Activated T-helper 9 cell treated with anti-CD3 and anti-CD28 coated beads, Interleukin-2, amount 50 U/mL, for 16 hours (primary cell): Measurements from ENCODE around the gene C16orf78.

Source experiments
- DNase-seq: peaks from one replicate; pipeline ENCODE4 v3.0.0-alpha.2; 2020; ENCODE audit warnings: low read depth

The C16orf78 gene

GRCh38 chr16:49431591-49432290 is 58.1 kb downstream of the C16orf78 start:
- DNase-seq: no peak

GRCh38 chr16:49434733-49435132 is 61.1 kb downstream of the C16orf78 start:
- no peak for DNase-seq

- DNase-seq: no peak
Observed at GRCh38 chr16:49436181-49436580, 62.6 kb downstream of the C16orf78 start.

DNA sequence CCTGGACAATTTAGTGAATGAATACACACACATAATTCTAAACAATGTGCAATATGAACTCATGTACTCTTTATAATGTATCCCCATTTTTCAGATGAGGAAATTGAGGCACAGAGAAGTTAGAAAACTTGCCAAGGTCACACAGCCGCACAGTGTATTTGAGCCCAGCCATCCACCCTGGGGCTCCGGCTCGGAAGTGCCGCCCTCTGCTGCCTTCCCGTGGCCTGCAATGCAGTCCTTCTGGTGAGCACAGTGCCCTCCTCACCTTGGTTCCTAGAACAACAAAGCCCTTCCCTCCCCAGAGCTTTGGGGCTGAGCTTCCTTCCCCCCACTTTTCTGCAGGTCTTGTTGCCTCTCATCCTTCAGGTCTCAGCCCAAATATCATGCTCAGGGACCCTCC is 63.7 kb downstream of the C16orf78 start:
- DNase-seq: no peak

- DNase-seq: no peak
Observed at GRCh38 chr16:49439050-49439449, 65.4 kb downstream of the C16orf78 start.

- DNase-seq: no peak
Observed at GRCh38 chr16:49439676-49440075, 66.1 kb downstream of the C16orf78 start.

- no peak for DNase-seq
Observed at GRCh38 chr16:49440156-49441065, 66.8 kb downstream of the C16orf78 start.

- DNase-seq: peak; percentile 15
Observed at GRCh38 chr16:49441366-49441780, 67.8 kb downstream of the C16orf78 start.

DNA sequence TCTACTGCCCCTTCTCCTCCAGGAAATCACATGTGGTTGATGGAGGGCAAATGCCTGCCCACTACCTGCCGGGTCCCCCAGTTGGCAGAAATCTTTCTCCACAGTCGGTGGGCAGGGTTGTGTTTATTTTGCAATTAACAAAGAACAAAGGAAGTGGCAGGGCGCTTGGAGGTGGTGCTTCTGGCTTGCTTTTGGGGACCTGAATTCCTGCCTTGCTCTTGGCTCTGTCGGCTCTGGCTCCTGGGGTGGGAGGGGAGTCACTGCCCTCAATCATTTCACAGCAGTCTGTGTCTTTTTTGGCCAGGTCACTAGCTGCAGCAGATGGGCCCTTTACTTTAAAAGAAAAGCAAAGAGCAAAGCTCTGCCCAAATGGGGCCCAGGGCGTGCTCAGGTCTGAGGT is 69.2 kb downstream of the C16orf78 start:
- no peak for DNase-seq

GRCh38 chr16:49443576-49443975 is 70.0 kb downstream of the C16orf78 start:
- no peak for DNase-seq

GRCh38 chr16:49446805-49447204 is 73.2 kb downstream of the C16orf78 start:
- DNase-seq: no peak
